GM18867 (cell line): ENCODE data around the gene CHST14.
A peak's percentile ranks its signal among the peaks of the same experiment; 100 is the strongest.
"Not testable (repeated sequence)": the region's sequence is repeated elsewhere in the genome, so short reads cannot be mapped to it uniquely, and the experiment has no call there.

Experiments used
- ATAC-seq: cut with Tn5 transposase; IDR thresholded peaks from one replicate; pipeline ENCODE4 v1.9.1; 2021; ENCODE audit warnings: mild to moderate bottlenecking, moderate library complexity; ENCODE audit not compliant: unreplicated experiment

The CHST14 gene

GRCh38 chr15:40440743-40441564, 29.8 kb upstream of the CHST14 start, which contains the start of gene BAHD1:
Gene BAHD1, plus strand, starts transcription at chr15:40440953. Its CDS starts 17,512 bp downstream, at chr15:40458465.
- peak; percentile 91 for ATAC-seq

- ATAC-seq, result no peak
These were observed 28.9 kb upstream of the CHST14 start for GRCh38 chr15:40441565-40442531.

GRCh38 chr15:40443255-40443654, 27.5 kb upstream of the CHST14 start:
- ATAC-seq, result no peak

- no peak for ATAC-seq
These were observed 26.9 kb upstream of the CHST14 start for GRCh38 chr15:40443846-40444245.

GRCh38 chr15:40444736-40445135, 26.0 kb upstream of the CHST14 start:
- ATAC-seq, result no peak

GRCh38 chr15:40445421-40445922, 25.3 kb upstream of the CHST14 start:
- no peak for ATAC-seq

GRCh38 chr15:40446144-40446543, 24.6 kb upstream of the CHST14 start:
- ATAC-seq, result no peak

- no peak for ATAC-seq
These were observed 22.4 kb upstream of the CHST14 start for GRCh38 chr15:40448354-40448753.

- ATAC-seq, result no peak
These were observed 21.5 kb upstream of the CHST14 start for GRCh38 chr15:40449275-40449674.

- ATAC-seq, result no peak
These were observed 20.7 kb upstream of the CHST14 start for GRCh38 chr15:40450047-40450446.

GRCh38 chr15:40451527-40452158, 19.1 kb upstream of the CHST14 start:
- ATAC-seq, result no peak

GRCh38 chr15:40452296-40453090, 18.3 kb upstream of the CHST14 start:
- no peak for ATAC-seq

GRCh38 chr15:40453941-40454340, 16.8 kb upstream of the CHST14 start:
- not testable (repeated sequence) for ATAC-seq

GRCh38 chr15:40454904-40455391, 15.8 kb upstream of the CHST14 start:
- no peak for ATAC-seq

GRCh38 chr15:40456299-40456712, 14.5 kb upstream of the CHST14 start:
- ATAC-seq, result no peak

- no peak for ATAC-seq
These were observed 14.0 kb upstream of the CHST14 start for GRCh38 chr15:40456738-40457137.

GRCh38 chr15:40458495-40459371, 12.1 kb upstream of the CHST14 start:
- ATAC-seq, result no peak

- no peak for ATAC-seq
These were observed 11.3 kb upstream of the CHST14 start for GRCh38 chr15:40459391-40460015.
